ENCODE measurements around the gene BIN1. TPM values are rescaled to one million over a fixed set of nuclear protein-coding genes. Genes with fewer than 3 reads are reported as not detected.
A peak's percentile ranks its signal among the peaks of the same experiment; 100 is the strongest.

The BIN1 gene
- total RNA-seq, 2 experiments from 2014 or later: 95.2 to 102 TPM

GRCh38 chr2:127068351-127068741 lies 38.6 kb downstream of the BIN1 start:
- POLR2A ChIA-PET: interaction anchor here (0.9 to 6.4 kb wide), 2 partner anchors 11 to 17 kb away, joined by 3 to 55 read pairs; no protein-coding TSS in a partner anchor
- TF ChIP-seq CTCF (IDR thresholded peaks at IDR 0.05): peak; percentile 31
- H3K36me3 Mint-ChIP-seq (ENCODE audit: low read depth): peaks cover 25% of the 10 kb centered on the region
- no peak for ATAC-seq
- no peaks in the 10 kb centered on the region for H3K27me3 Mint-ChIP-seq
- H3K9me3 Mint-ChIP-seq: no peaks in the 10 kb centered on the region
- CTCF ChIA-PET: interaction anchor here (0.7 to 4.8 kb wide), 28 partner anchors 11 to 362 kb away, joined by 3 to 64 read pairs (median 4); partner anchors contain the start of gene BIN1
- no peak overlapping the region for H3K4me3 Mint-ChIP-seq
- intact Hi-C loops (cut with micrococcal nuclease): no loop called here
- H3K4me1 Mint-ChIP-seq (ENCODE audit: low read depth): peaks cover 44% of the 10 kb centered on the region
- H3K27ac Mint-ChIP-seq: peak overlapping the region; percentile 76
- DNase-seq: no peak

DNA sequence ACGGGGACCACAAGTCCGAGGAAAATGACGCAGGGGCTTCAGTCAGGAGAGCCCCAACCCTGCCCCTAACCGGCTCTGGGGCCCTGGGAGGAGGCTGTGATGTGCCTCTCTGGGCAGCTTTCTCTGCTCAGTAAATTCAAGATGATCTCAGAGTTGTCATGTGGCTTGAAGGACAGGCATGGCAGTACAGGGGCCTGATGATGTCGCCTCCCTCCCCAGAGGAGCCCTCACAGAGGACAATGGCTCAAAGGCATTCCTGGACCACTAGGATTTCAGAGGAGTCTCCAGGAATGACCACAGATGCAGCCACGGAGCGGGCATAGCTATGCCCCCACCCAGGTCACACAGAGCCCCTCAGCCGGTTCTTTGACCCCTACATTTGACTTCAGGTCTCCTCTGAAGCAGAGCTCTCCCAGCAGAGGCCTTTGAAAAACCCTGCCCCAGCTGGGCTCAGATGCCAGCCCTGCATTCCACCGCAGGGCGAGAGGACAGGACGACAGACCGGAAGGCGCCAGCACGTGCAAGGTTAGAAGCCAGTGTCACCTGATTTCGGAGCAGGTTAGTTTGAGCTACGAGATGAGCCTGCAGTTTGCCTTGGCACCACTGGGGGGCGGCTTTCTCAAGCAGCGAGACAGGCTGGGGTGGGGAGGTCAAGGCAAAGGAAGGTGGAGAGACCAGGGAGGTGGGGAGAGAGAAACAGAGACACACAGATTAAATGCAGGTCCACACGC lies 39.2 kb downstream of the BIN1 start:
- ChIA-PET CTCF (interaction anchor here (0.6 to 4.8 kb wide), 35 partner anchors 12 to 362 kb away, joined by 3 to 64 read pairs (median 4); partner anchors contain the start of genes BIN1 and ERCC3), POLR2A (interaction anchor here (0.9 to 6.4 kb wide), 2 partner anchors 12 to 17 kb away, joined by 3 to 55 read pairs; no protein-coding TSS in a partner anchor)
- DNase-seq (peak; percentile 88), ATAC-seq (peak; percentile 52)
- TF ChIP-seq CTCF (IDR thresholded peaks at IDR 0.05): peak; percentile 77
- no peaks in the 10 kb centered on the region for H3K9me3 Mint-ChIP-seq
- peak overlapping the region; percentile 76 for H3K27ac Mint-ChIP-seq
- no peaks in the 10 kb centered on the region for H3K27me3 Mint-ChIP-seq
- H3K36me3 Mint-ChIP-seq (ENCODE audit: low read depth): peaks cover 29% of the 10 kb centered on the region
- intact Hi-C loops (cut with micrococcal nuclease): no loop called here
- peaks cover 46% of the 10 kb centered on the region for H3K4me1 Mint-ChIP-seq (ENCODE audit: low read depth)
- H3K4me3 Mint-ChIP-seq: no peak overlapping the region

GRCh38 chr2:127066942-127067341 lies 40.0 kb downstream of the BIN1 start:
- no peak for TF ChIP-seq CTCF (IDR thresholded peaks at IDR 0.05)
- ChIA-PET POLR2A (interaction anchor here (6.4 kb wide), 1 partner anchor 13 kb away, joined by 55 read pairs; no protein-coding TSS in a partner anchor), CTCF (interaction anchor here (1.1 to 4.8 kb wide), 7 partner anchors 12 to 130 kb away, joined by 3 to 64 read pairs (median 7); no protein-coding TSS in a partner anchor)
- DNase-seq (no peak), ATAC-seq (no peak)
- Mint-ChIP-seq H3K9me3 (no peaks in the 10 kb centered on the region), H3K27me3 (no peaks in the 10 kb centered on the region), H3K27ac (no peak overlapping the region), H3K4me3 (no peak overlapping the region), H3K4me1 (ENCODE audit: low read depth) (peaks cover 43% of the 10 kb centered on the region), H3K36me3 (ENCODE audit: low read depth) (peaks cover 34% of the 10 kb centered on the region)
- intact Hi-C loops (cut with micrococcal nuclease): no loop called here

GRCh38 chr2:127065940-127066318 lies 41.0 kb downstream of the BIN1 start:
- Mint-ChIP-seq H3K4me3 (no peak overlapping the region), H3K4me1 (ENCODE audit: low read depth) (peaks cover 39% of the 10 kb centered on the region), H3K27me3 (no peaks in the 10 kb centered on the region), H3K36me3 (ENCODE audit: low read depth) (peaks cover 34% of the 10 kb centered on the region), H3K9me3 (no peaks in the 10 kb centered on the region), H3K27ac (peak overlapping the region; percentile 86)
- intact Hi-C loops (cut with micrococcal nuclease): no loop called here
- DNase-seq (no peak), ATAC-seq (no peak)
- ChIA-PET POLR2A (interaction anchor here (0.9 to 5.1 kb wide), 3 partner anchors 9 to 15 kb away, joined by 3 to 32 read pairs (median 3); no protein-coding TSS in a partner anchor), CTCF (no interaction called here)
- no peak for TF ChIP-seq CTCF (IDR thresholded peaks at IDR 0.05)
